Thyroid gland (tissue), 4 donors: ENCODE results near the gene ORC3.

Experiments
- POLR2A ChIP-seq, 2 donors: fragments of 450-650 bp; IDR thresholded peaks; one replicate each; pipeline ENCODE4 v1.6.1; 2017; ENCODE audit warnings: antibody characterized with exemption in 2 of 2, mild to moderate bottlenecking in 2 of 2, moderate library complexity in 1 of 2
- TF ChIP-seq, protein P1 (sequence below), 6 experiments: fragments of 200-600 bp in 3 of 6; fragments of 450-650 bp in 3 of 6; sonication (generic) in 3 of 6; IDR thresholded peaks; one replicate each; pipeline ENCODE4 v1.5.1; 2016 to 2019; ENCODE audit warnings: antibody characterized with exemption in 6 of 6, mild to moderate bottlenecking in 2 of 6, inconsistent platforms in 1 of 6, moderate library complexity in 1 of 6

DNA sequence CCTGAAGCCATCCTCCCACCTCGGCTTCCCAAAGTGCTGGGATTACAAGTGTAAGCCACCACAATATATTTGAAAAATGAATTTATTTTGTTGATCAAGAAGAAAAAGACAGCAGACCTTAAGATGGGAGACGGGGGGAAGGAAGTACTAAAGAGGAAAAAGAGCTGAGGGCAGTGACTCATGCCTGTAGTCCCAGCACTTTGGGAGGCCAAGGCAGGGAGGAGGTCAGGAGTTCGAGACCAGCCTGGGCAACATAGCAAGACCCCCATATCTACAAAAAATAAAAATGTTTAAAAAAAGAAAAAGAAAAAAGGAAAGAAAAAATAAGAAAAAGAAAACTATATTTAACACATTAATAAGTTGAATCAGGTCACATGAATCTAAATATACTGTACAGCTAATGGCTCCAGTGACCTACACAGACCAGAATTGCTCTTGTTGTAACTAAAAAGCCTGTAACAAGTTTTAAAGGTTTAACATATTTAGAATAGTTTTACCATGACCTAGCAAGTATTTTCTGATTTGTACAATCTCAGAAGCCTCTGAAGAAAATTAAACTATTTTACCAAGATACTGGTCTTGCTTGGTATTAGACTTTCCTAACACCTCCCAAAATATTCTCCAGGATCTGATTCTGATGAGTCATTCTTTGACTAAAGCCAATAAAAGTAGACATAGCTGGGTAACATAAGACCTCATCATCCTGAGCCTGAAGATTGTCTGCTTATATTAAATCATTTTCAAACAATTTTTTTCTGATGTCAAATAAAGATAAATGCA, 116.4 kb downstream of the ORC3 start:
- TF ChIP-seq, protein P1, sequence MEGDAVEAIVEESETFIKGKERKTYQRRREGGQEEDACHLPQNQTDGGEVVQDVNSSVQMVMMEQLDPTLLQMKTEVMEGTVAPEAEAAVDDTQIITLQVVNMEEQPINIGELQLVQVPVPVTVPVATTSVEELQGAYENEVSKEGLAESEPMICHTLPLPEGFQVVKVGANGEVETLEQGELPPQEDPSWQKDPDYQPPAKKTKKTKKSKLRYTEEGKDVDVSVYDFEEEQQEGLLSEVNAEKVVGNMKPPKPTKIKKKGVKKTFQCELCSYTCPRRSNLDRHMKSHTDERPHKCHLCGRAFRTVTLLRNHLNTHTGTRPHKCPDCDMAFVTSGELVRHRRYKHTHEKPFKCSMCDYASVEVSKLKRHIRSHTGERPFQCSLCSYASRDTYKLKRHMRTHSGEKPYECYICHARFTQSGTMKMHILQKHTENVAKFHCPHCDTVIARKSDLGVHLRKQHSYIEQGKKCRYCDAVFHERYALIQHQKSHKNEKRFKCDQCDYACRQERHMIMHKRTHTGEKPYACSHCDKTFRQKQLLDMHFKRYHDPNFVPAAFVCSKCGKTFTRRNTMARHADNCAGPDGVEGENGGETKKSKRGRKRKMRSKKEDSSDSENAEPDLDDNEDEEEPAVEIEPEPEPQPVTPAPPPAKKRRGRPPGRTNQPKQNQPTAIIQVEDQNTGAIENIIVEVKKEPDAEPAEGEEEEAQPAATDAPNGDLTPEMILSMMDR (IDR thresholded peaks at IDR 0.05) = no peak
- TF ChIP-seq POLR2A (IDR thresholded peaks at IDR 0.05) = no peak
